OCI-M1 (cell line): Measurements from ENCODE around the gene ZYX.
"Not testable (repeated sequence)": the region's sequence is repeated elsewhere in the genome, so short reads cannot be mapped to it uniquely, and the experiment has no call there.

Experiments
- DNase-seq: peaks from one replicate; lab custom pipeline; 2025; lab: John Stamatoyannopoulos, UW

Gene ZYX

DNA sequence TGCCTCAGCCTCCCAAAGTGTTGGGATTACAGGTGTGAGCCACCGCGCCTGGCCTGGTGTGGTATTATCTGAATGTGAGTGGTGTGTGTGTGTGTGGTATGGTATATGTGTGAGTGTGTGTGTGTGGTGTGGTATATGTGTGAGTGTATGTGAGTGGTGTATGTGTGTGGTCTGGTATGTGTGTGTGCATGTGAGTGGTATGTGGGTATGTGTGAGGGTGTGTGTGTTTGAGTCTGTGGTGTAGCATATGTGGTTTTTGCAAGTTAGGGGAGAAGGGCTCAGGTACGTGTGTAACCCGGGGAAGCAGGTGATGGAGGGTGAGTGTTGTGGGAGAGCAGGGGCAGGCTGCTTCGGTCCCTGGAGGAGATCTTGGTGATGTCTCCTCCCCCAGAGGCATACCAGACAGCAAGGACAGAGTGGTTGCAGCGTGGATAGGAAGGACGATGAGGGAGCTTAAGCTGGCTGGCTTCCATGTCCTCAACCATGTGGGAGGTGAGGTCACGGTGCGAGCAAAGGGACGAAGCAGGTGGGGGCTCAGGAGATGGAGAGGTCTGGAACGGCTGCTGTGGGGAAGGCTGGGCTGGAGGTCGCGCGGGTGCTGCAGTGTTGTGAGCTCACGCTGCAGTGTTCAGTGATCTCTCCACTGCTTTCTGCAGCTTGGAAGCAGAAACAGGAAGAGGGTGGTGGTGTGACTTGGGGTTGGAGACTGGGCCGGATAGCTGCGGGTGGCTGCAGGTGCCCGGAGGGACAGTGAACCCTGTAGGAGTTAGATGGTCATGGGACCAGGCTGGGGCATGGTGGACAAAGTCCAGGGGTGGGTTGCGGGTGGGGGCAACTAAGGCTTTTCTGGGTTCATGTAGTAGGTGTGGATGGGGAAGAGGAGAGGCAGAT lies 5.0 kb downstream of the ZYX start:
- DNase-seq, result no peak

DNA sequence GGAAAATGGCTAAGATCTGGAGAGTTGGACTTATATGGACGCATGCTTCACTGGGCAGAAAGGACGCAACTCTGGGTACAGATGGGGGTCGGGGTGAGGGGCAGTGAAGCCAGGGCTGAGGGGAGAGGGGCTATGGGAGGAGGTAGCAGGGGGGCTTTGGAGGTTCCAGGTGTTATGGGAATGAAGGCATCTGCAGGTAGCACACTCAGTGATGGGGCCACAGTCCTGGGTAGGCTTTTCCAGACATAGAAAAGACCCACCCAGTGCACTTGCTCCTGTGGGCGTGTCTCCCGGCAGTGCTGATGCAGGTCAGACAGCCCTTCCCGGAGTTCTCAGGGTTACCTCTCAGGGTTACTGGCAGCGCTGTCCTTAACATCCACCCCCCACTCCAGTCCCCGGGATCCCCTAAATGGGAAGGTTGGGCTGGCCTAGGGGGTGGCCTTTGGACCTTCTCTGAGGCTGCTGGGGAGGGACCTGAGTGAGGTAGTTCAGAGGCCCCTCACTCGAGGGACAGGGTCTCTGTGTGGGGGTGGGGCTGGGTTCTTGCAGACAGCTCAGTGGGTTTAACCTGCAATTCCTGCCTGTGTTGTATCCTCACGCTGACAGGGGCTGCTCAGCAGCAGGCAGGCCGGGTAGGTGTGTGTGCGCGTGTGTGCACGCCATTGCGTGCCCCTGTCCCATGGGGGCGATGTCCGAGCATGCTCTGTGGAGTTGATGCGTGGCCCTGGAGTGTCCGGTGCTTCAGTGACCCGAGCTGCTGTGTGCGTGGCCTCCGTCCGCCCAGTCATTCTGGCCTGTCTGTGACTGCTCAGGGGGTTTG lies 6.2 kb downstream of the ZYX start:
- no peak for DNase-seq

DNA sequence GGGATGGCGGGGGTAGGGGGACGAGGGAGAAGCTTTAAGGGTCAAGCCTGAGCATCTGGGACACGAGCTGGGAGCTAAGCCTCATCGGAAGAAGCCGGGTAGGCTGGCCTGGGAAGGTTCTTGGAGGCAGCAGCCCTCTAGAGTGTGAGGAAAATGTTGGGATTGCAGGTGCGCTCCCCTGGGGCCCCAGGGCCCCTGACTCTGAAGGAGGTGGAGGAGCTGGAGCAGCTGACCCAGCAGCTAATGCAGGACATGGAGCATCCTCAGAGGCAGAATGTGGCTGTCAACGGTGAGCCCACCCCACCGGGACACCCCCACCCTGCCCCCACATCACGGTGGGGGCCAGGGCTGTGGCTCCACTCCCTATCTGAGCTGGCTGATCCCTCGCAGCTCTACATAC lies 6.9 kb downstream of the ZYX start:
- no peak for DNase-seq

DNA sequence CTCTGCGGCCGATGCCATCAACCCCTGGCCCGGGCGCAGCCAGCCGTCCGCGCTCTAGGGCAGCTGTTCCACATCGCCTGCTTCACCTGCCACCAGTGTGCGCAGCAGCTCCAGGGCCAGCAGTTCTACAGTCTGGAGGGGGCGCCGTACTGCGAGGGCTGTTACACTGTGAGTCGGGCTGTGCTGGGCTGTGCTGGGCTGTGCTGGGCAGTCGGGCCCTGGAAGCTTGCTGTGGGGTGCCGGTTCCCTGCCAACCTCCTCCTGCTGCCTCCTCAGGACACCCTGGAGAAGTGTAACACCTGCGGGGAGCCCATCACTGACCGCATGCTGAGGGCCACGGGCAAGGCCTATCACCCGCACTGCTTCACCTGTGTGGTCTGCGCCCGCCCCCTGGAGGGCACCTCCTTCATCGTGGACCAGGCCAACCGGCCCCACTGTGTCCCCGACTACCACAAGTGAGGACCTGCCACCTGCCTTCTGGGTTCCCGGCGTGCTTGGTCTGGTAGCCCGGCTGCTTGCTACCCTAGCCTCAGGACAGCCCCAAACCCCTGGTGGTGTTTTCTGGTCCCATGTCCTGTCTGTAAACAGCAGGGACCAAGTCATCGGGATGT lies 7.5 kb downstream of the ZYX start:
- no peak for DNase-seq

DNA sequence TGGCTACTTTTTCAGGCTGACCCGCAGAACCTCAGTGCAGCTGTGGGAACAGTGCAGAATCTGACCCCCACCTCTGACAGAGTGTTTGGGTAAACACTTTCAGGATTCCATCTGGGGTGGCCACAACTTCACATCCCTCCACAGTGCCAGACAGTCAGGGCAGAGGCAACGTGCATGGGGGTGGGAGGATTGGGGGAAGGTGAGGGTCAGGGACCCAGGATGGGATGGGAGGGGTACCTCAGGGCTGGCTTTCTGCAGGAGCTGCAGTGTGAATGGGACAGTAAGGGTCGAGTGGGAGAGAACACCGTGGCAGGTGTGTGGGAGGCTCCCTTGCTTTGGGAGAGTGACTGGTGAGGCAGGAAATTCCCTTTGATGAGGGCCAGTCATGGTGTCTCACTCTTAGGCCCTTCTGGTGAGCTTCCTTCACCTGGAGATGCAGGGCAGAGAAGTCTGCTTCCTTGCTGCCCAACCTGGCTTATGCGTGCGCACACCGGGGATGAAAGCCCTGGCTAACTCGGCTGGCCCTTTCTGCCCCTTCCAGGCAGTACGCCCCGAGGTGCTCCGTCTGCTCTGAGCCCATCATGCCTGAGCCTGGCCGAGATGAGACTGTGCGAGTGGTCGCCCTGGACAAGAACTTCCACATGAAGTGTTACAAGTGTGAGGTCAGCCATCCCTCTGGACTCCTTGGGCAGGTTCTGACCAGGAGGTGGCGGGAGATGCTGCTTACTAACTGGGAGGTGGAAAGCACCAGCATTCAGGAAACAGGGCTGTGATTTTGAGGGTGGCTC lies 8.4 kb downstream of the ZYX start:
- DNase-seq, result no peak

DNA sequence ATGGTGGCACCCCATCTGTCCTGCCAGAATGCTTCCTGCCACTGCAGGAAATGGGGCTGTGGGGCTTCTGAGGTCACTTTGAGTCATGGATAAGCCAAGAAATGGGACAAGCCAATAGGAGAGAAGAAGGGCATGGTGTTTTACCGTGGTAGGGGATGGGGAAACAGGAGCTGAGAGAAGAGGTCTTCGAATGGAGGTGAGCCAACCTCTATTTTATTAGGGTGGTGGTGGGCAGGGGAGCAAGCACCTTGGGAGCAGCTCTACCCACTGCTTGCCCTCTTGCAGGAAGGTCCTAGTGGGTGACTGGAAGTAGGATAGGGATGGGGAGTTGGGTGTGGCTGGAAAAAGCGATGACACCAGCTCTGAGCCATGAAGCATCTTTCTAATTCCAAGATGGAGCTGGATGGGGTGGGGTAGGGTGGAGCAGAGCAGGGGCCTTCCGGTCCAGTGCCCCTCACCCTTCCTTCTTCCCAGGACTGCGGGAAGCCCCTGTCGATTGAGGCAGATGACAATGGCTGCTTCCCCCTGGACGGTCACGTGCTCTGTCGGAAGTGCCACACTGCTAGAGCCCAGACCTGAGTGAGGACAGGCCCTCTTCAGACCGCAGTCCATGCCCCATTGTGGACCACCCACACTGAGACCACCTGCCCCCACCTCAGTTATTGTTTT lies 9.1 kb downstream of the ZYX start:
- DNase-seq, result no peak

DNA sequence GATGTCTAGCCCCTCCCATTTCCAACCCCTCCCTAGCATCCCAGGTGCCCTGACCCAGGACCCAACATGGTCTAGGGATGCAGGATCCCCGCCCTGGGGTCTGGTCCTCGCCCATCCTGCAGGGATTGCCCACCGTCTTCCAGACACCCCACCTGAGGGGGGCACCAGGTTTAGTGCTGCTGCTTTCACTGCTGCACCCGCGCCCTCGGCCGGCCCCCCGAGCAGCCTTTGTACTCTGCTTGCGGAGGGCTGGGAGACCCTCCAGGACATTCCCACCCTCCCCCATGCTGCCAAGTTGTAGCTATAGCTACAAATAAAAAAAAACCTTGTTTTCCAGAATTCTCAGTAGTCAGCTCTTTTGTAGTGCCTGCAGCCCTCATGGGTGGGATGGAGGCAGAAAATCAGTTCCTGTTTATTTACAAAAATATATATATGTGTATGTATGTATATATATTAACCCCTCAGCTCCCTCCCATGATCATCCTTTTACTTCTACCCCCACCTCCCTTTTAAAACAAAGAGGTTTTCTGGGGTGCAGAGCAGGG lies 9.7 kb downstream of the ZYX start:
- DNase-seq, result no peak

DNA sequence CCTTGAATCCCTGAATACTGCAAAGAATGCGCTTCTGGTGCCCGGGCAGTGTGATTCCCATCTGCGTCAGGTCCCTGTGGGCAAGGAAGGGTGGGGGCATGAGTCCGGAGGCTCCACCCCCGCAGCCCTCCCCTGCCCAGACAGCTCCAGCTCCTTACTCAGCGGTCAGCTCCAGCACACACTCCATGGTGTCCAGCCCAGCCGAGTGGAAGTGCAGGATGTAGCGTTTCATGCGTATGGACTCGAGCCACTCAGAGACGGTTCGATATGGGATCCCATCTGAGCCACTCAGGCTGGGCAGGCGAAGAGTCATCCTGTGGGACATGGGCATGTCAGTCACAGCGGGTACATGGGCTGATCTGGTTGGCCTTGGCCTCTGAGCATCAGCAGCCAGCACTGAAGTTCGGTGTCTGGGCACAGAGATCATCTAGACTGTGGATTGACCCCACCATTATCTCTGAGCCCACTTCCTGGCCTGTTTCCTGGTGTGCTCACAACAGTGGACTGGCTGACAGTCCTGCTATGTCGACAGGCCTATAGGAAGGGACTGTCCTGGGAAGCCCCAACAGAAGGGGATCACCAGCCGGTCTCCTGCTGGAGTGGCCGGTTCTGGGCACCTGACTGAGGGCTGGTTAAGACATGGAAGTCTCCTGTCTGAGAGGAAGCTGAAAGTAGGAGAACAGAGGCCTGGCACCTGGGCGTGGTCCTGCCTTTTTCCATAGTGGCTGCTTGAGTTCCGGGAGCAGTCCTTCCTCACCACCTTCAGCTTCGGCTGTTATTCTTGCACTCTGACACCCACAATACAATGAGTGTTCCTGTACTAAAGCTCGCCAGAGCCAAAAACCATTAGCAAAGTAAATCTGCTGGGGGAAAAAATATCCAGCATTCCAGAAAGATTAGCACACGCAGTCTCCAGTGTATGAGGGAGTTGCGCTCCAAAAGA lies 10.6 kb downstream of the ZYX start:
- no peak for DNase-seq

DNA sequence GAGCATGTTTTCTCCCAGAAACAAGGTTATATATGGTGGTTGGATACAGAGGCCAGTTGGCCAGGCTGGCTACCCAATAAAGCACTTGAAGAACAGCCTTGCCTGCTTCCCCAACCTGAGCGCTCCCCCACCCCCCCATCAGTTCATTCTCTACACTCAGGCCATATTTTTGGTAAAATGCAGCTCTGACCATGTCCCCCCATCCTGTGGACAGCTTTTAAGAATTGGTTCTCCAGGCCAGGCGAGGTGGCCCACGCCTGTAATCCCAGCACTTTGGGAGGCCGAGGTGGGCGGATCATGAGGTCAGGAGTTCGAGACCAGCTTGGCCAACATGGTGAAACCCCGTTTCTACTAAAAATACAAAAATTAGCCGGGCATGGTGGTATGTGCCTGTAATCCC lies 11.3 kb downstream of the ZYX start:
- DNase-seq, result not testable (repeated sequence)

DNA sequence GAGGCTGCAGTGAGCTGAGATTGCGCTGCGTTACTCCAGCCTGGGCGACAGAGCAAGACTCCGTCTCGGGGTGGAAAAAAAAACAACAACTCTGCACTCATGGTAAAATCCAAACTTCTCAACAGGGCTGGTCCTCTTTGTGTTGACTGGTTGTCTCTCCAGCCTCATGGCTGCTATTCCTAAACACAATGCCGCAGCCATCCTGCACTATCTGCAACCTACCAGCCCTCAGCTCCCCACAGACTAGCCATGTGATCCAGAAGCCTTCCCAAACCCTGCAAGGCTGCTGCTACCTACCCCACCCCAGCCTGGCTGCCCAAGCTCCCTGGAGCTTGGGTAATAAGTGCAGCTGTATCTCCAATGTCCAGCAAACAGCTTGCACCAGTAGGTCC lies 11.7 kb downstream of the ZYX start:
- no peak for DNase-seq

DNA sequence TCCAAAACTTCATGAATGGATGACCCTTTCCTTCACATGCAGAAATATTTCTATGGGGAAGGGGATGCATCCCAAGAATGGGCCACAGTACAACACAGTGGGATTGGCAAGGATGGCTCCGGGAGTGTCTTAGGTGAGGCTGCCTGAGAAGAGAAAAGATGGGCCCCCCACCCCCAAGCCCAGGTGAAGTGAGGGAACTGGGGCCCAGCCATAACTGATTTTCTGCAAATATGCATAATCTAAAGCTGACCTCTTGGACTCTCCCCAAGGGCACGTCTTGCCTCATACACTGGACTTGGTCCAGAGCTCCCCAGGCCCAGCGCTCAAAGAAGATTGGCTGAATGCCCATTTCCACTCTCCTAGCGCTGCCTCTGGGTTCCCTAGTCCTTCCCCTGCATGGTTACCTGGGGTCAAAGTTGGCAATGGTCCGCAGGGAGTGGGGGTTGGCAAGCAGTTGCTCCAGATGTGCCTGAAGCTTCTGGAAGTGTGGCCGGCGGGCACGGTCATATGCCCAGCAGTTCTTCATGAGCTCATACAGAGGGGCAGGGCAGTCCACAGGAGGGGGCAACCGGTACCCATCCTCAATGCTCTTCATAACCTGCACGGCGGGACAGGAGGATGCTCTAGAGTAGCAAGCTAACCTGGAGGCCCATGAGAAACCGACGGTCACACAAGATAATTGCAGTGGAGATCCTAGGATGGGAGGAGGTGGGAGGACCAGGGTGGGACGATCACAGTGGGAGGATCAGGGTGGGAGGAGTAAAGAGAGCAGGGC lies 12.3 kb downstream of the ZYX start:
- DNase-seq, result no peak

DNA sequence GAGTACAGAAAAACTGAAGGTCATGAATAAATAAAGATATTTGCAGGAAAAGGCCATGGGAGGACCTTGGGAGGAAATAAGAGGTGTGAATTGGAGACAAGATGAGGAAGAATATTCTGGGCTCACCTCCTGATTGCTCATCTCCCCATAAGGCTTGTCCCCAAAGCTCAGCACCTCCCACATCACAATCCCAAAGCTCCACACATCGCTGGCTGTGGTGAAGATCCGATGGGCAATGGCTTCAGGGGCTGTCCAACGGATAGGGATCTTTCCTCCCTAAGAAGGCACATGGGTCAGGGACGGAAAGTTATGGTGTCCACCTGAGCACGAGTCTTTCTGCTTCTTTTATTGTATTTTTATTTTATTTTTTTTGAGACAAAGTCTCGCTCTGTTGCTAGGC lies 12.9 kb downstream of the ZYX start:
- DNase-seq, result no peak

DNA sequence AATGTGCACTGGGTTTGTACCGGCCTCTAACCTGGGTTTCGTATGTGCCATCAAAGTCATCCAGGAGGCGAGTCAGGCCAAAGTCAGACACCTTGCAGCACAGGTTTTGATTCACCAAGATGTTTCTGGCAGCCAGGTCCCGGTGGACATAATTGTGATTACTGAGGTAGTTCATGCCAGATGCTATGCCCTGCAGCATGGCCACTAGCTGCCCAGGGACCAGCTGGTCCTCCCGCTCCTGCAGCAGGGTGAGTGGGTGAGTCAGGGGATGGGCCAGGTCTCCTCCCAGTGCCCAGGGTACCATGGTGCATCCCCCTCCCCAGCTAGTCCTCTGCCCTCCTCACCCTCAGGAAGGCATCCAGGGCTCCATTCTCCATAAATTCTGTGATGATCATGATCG lies 13.6 kb downstream of the ZYX start:
- no peak for DNase-seq

DNA sequence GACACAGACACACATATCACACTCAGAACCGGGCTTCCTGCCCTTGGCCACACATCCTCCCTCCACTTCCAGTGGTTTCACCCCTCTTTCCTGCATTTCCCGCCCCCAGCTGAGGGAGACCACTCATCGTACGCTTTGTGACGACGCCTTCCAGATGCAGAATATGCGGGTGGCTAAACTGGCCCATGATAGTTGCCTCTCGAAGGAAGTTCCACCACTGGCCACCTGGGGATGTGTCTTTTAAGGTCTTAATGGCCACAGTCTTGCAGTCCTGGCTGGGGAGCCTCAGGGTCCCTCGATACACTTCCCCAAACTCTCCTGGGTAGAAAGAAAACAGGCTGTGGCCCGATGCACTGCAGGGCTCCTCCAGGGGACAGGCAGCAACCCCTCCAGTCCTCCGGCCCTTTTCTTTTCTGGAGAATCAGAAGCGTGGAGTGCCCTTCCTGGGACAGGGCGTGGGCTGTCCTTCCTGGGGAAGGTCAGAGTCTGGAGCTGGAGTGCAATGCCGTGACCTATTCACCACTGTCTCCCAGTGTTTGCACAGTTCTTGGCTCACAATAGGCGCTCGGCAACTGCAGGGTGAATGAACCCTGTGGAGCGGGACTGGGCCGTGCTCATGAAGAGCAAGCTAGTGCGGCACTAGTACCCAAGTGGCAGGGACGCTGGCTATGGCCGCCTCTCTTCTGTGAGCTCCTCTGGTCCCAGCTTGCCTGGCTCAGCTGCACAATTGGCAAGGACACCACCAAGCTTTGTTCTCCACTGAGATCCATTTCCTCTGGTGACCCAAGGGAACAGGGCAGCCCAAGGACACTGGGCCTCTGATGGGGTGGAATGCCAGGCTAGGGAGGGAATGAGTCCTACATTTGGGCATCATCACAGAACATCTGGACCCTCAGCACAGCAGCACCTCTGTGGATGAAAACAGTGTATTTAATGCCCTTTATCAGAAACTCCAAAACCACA lies 14.3 kb downstream of the ZYX start:
- DNase-seq, result no peak

DNA sequence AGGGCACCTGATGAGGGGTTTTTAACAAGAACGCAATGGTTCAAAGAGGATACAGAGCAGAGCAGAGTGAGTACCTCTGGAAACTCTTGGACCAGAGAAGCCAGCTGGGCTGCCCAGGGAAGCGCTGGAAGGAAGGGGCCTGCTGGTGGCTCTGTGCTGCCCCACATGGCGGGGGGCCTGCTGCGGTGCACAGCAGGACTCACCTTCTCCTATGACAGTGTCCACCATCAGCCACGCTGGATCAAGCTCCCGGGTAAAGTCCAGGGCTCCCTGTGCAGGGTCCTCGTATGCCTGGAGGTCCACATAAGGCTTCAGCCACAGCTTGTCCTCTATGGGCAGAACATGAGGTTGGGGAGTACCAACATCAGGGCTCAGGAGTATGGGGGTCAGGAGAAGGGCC lies 15.0 kb downstream of the ZYX start:
- DNase-seq, result no peak

DNA sequence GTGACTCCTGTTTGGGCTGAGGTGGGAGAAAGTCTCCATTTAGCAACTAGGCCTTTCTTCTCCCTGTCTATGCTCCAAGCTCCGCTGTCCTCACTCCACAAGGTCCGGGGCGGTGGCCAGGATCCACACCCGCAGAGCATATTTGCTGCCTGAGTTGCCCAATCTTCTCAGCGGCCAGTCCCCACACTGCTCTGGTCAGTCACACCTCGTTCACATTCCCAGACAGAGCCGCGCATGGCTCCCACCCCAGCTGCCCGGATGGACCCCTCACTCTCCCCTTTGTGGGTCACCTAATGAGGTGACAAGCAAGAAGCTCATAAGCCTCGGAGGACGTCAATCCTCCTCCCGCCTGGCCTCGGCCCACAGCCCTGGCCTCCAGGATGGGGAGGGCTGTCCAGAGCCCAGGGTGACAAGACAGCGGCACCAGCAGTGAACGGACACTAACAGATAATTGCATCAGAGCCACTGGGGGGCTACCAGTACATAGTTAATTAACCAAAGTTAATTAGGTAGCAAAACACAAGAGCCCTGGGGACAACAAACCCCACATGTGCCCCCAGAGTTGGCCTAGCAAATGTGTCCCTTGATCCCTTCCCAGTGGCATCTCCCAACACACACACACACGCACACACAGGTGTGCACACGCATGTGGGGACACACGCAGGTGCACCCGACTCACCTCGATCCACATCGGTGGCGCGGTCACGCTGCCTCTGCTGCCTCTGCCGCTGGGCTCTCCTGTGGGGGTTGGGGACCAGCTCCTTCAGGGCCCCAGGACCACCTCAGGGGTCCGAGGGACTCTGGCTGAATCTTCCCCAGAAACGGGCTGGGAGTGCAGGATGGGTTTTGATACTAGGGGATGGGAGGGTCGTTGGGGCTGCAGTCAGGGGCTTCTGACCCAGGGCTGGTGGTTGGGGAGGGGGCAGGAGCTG lies 15.7 kb downstream of the ZYX start:
- DNase-seq, result no peak
